OCI-LY1 (cell line): ENCODE measurements around the gene PRR36.

ENCODE experiments used
- H2AFZ ChIP-seq: fragments of 200-600 bp; sonication (generic), shearing (Covaris generic); 2 replicates; pipeline ENCODE4 v1.6.0; 2014; ENCODE audit warnings: antibody characterized with exemption, mild to moderate bottlenecking, low read length
- H3F3A ChIP-seq: fragments of 200-600 bp; sonication (generic), shearing (Covaris generic); 2 replicates; pipeline ENCODE4 v1.6.0; 2014; ENCODE audit warnings: mild to moderate bottlenecking, antibody characterized with exemption, low read length, moderate library complexity; ENCODE audit not compliant: insufficient read depth
- H3K27ac ChIP-seq: fragments of 200-600 bp; sonication (generic); 2 replicates; pipeline ENCODE4 v1.5.1; 2014; ENCODE audit warnings: low read length, mixed run types, mild to moderate bottlenecking, low read depth; ENCODE audit not compliant: poor library complexity, severe bottlenecking
- H3K27me3 ChIP-seq: fragments of 200-600 bp; sonication (generic); 2 replicates; pipeline ENCODE4 v1.6.0; 2014; ENCODE audit warnings: antibody characterized with exemption, mild to moderate bottlenecking, low read length, moderate library complexity; ENCODE audit not compliant: insufficient read depth
- H3K36me3 ChIP-seq: fragments of 200-600 bp; sonication (generic); 2 replicates; pipeline ENCODE4 v1.6.1; 2014; ENCODE audit warnings: mild to moderate bottlenecking, antibody characterized with exemption, low read length, moderate library complexity, mixed read lengths; ENCODE audit not compliant: insufficient read depth
- H3K4me1 ChIP-seq: fragments of 200-600 bp; sonication (generic); 2 replicates; pipeline ENCODE4 v1.5.1; 2014; ENCODE audit warnings: mild to moderate bottlenecking, low read length, moderate library complexity; ENCODE audit not compliant: insufficient read depth, severe bottlenecking
- H3K4me2 ChIP-seq: fragments of 200-600 bp; sonication (generic), shearing (Covaris generic); 2 replicates; pipeline ENCODE4 v1.6.1; 2014; ENCODE audit warnings: low read length
- H3K4me3 ChIP-seq: fragments of 200-600 bp; sonication (generic); 2 replicates; pipeline ENCODE4 v1.5.1; 2014; ENCODE audit warnings: low read length, low read depth, mild to moderate bottlenecking, mixed read lengths; ENCODE audit not compliant: poor library complexity, severe bottlenecking
- H3K79me2 ChIP-seq: fragments of 200-600 bp; shearing (Covaris generic); 2 replicates; pipeline ENCODE4 v1.6.1; 2016; ENCODE audit warnings: mixed run types, low read length, mixed read lengths; ENCODE audit not compliant: insufficient read depth
- H3K9ac ChIP-seq: fragments of 200-600 bp; sonication (generic), shearing (Covaris generic); 2 replicates; pipeline ENCODE4 v1.6.1; 2014; ENCODE audit warnings: mild to moderate bottlenecking, low read length, mixed read lengths
- H3K9me2 ChIP-seq: fragments of 200-600 bp; sonication (generic), shearing (Covaris generic); 2 replicates; pipeline ENCODE4 v1.6.1; 2014; ENCODE audit warnings: low read depth, mild to moderate bottlenecking, low read length, mixed read lengths
- H3K9me3 ChIP-seq: fragments of 200-600 bp; shearing (Covaris generic); 2 replicates; pipeline ENCODE4 v1.6.1; 2014; ENCODE audit warnings: low read length, mixed read lengths
- H4K20me1 ChIP-seq: fragments of 200-600 bp; sonication (generic), shearing (Covaris generic); 2 replicates; pipeline ENCODE4 v1.6.0; 2016; ENCODE audit warnings: mild to moderate bottlenecking, low read length; ENCODE audit not compliant: insufficient read depth
- CTCF ChIP-seq: fragments of 200-600 bp; sonication (generic), shearing (Covaris generic); IDR thresholded peaks from 2 replicates; pipeline ENCODE4 v1.5.1; 2017; ENCODE audit warnings: mild to moderate bottlenecking, antibody characterized with exemption, low read length, moderate library complexity, mixed read lengths
- EZH2 ChIP-seq: fragments of 200-600 bp; sonication (generic), shearing (Covaris generic); IDR thresholded peaks from 2 replicates; pipeline ENCODE4 v1.8.0; 2017; ENCODE audit warnings: borderline replicate concordance, mixed run types, mild to moderate bottlenecking, antibody characterized with exemption, low read length, moderate library complexity, mixed read lengths

PRR36 gene

GRCh38 chr19:7851623-7852500, 22.3 kb downstream of the PRR36 start:
- Histone ChIP-seq H3K9me3 (no peaks in the 10 kb centered on the region), H4K20me1 (no peaks in the 10 kb centered on the region), H3K4me1 (no peaks in the 10 kb centered on the region), H3K79me2 (no peaks in the 10 kb centered on the region), H3K9ac (no peak overlapping the region), H3K9me2 (no peaks in the 10 kb centered on the region), H2AFZ (no peak overlapping the region), H3K27ac (no peak overlapping the region), H3K36me3 (no peaks in the 10 kb centered on the region), H3F3A (no peaks in the 10 kb centered on the region), H3K27me3 (peaks cover 10% of the 10 kb centered on the region; the same call in 1 of the 2 replicates), H3K4me3 (no peak overlapping the region), H3K4me2 (no peak overlapping the region)
- no peak for TF ChIP-seq CTCF

GRCh38 chr19:7850945-7851622, 23.1 kb downstream of the PRR36 start:
- 0 out of 2 replicates have a peak, but pooled peaks cover 6% of the 10 kb centered on the region for H3K27me3 ChIP-seq
- no peaks in the 10 kb centered on the region for H3K79me2 ChIP-seq
- H3K27ac ChIP-seq, result no peak overlapping the region
- no peaks in the 10 kb centered on the region for H4K20me1 ChIP-seq
- H3K4me1 ChIP-seq, result no peaks in the 10 kb centered on the region
- no peaks in the 10 kb centered on the region for H3K9me3 ChIP-seq
- no peak overlapping the region for H3K4me3 ChIP-seq
- no peak for TF ChIP-seq EZH2
- TF ChIP-seq CTCF, result no peak
- no peaks in the 10 kb centered on the region for H3K36me3 ChIP-seq
- no peak overlapping the region for H3K4me2 ChIP-seq
- no peak overlapping the region for H2AFZ ChIP-seq
- H3F3A ChIP-seq, result no peaks in the 10 kb centered on the region
- H3K9me2 ChIP-seq, result no peaks in the 10 kb centered on the region
- H3K9ac ChIP-seq, result no peak overlapping the region

GRCh38 chr19:7850000-7850813, 24.0 kb downstream of the PRR36 start:
- H3K4me1 ChIP-seq, result no peaks in the 10 kb centered on the region
- no peaks in the 10 kb centered on the region for H3K36me3 ChIP-seq
- H4K20me1 ChIP-seq, result no peaks in the 10 kb centered on the region
- no peaks in the 10 kb centered on the region for H3K9me3 ChIP-seq
- H3F3A ChIP-seq, result no peaks in the 10 kb centered on the region
- H3K27me3 ChIP-seq, result 0 out of 2 replicates have a peak, but pooled peaks cover 6% of the 10 kb centered on the region
- H3K79me2 ChIP-seq, result no peaks in the 10 kb centered on the region
- no peak overlapping the region for H2AFZ ChIP-seq
- no peak for TF ChIP-seq CTCF
- TF ChIP-seq EZH2, result no peak
- H3K27ac ChIP-seq, result no peak overlapping the region
- no peak overlapping the region for H3K4me2 ChIP-seq
- H3K9ac ChIP-seq, result no peak overlapping the region
- H3K9me2 ChIP-seq, result no peaks in the 10 kb centered on the region
- no peak overlapping the region for H3K4me3 ChIP-seq
